HepG2 (cell line): Measurements from ENCODE around the gene NEMF. TPM values are rescaled to one million over a fixed set of nuclear protein-coding genes. Genes with fewer than 3 reads are reported as not detected.

Experiments used
- CENPT ChIP-seq: sonication (generic); formaldehyde crosslinking; IDR thresholded peaks from 2 replicates; pipeline ENCODE4 v1.8.0; 2022; ENCODE audit warnings: low read depth, mild to moderate bottlenecking, moderate library complexity, missing genetic modification reagents
- EED ChIP-seq: sonication (generic); formaldehyde crosslinking; IDR thresholded peaks from 2 replicates; pipeline ENCODE4 v1.5.0; 2020; ENCODE audit warnings: mild to moderate bottlenecking, missing genetic modification reagents
- GABPA ChIP-seq, 2 experiments: IDR thresholded peaks; 2 replicates each; pipeline ENCODE4 v1.6.1; 2011 to 2016; ENCODE audit warnings: low read depth in 2 of 2, low read length in 1 of 2, missing biosample characterization in 1 of 2, missing genetic modification characterization in 1 of 2
- HNRNPH1 ChIP-seq: fragments of 200-400 bp; formaldehyde crosslinking; optimal IDR thresholded peaks from 2 replicates; pipeline ENCODE3; 2017; ENCODE audit warnings: mild to moderate bottlenecking, low read depth, low read length
- KAT8 ChIP-seq: IDR thresholded peaks from 2 replicates; pipeline ENCODE4 v1.6.1; 2016; ENCODE audit warnings: missing genetic modification reagents, missing compliant biosample characterization
- MAZ ChIP-seq, 2 experiments: sonication (generic) in 1 of 2; formaldehyde crosslinking in 1 of 2; IDR thresholded peaks; 2 replicates each; pipeline versions ENCODE4 v1.5.0 to v1.6.1; 2012 to 2020; ENCODE audit warnings: low read depth in 2 of 2, mild to moderate bottlenecking in 2 of 2, borderline replicate concordance in 1 of 2, improper control_type of control experiment in 1 of 2, low read length in 1 of 2, missing genetic modification reagents in 1 of 2, moderate library complexity in 1 of 2
- NCOA5 ChIP-seq: sonication (generic); formaldehyde crosslinking; IDR thresholded peaks from 2 replicates; pipeline ENCODE4 v1.4.0; 2020; ENCODE audit warnings: missing genetic modification reagents
- NONO ChIP-seq, 2 experiments: fragments of 450-650 bp in 1 of 2; sonication (generic) in 1 of 2; formaldehyde crosslinking in 1 of 2; IDR thresholded peaks in 1 of 2; conservative IDR thresholded peaks in 1 of 2; 2 replicates each; pipeline versions ENCODE4 v1.6.1 to v1.8.0; 2017 to 2022; ENCODE audit warnings: mild to moderate bottlenecking in 1 of 2, missing genetic modification reagents in 1 of 2, moderate library complexity in 1 of 2
- NRL ChIP-seq: sonication (generic); formaldehyde crosslinking; IDR thresholded peaks from 2 replicates; pipeline ENCODE4 v1.5.0; 2020; ENCODE audit warnings: missing genetic modification reagents, mild to moderate bottlenecking, moderate library complexity, borderline replicate concordance
- POLR2AphosphoS5 ChIP-seq: IDR thresholded peaks from 2 replicates; pipeline ENCODE4 v1.6.1; 2012; ENCODE audit warnings: low read depth, low read length
- SIN3B ChIP-seq: fragments of 150-350 bp; IDR thresholded peaks from 2 replicates; pipeline ENCODE4 v1.6.1; 2014; ENCODE audit warnings: low read length
- ZNF160 ChIP-seq: sonication (generic); formaldehyde crosslinking; IDR thresholded peaks from 2 replicates; pipeline ENCODE4 v1.8.0; 2022; ENCODE audit warnings: mild to moderate bottlenecking, inconsistent platforms, missing genetic modification reagents
- ZNF775 ChIP-seq: sonication (generic); formaldehyde crosslinking; IDR thresholded peaks from 2 replicates; pipeline ENCODE4 v1.4.0; 2020; ENCODE audit warnings: missing genetic modification reagents, mild to moderate bottlenecking, moderate library complexity, borderline replicate concordance
- ZZZ3 ChIP-seq: sonication (generic); formaldehyde crosslinking; IDR thresholded peaks from 2 replicates; pipeline ENCODE4 v1.4.0; 2020; ENCODE audit warnings: missing genetic modification reagents, mild to moderate bottlenecking, borderline replicate concordance
- polyA plus RNA-seq, 8 experiments: library from polyadenylated mRNA; depleted of rRNA in 3 of 8; stranded (reverse) in 7 of 8; unstranded in 1 of 8; fragments of >200 nt; fragmentation: Illumina TruSeq in 4 of 8; extraction: Trizol in 4 of 8; gene quantifications; 2 replicates each; pipeline versions ENCODE4 v1.2.1 to v1.2.3, GENCODE V29; 2011 to 2016; ENCODE audit warnings: low read depth in 4 of 8, missing spikeins in 1 of 8, mixed read lengths in 1 of 8; ENCODE audit not compliant: insufficient read depth in 1 of 8
- total RNA-seq, 5 experiments: library from RNA; depleted of rRNA; stranded (reverse); fragments of >200 nt; fragmentation: Illumina TruSeq; extraction: Trizol; gene quantifications; 2 replicates each; pipeline ENCODE4 v1.2.3, GENCODE V29; 2016; ENCODE audit warnings: low read depth in 1 of 5
- TF ChIP-seq, protein P1 (sequence below): sonication (generic); formaldehyde crosslinking; IDR thresholded peaks from 2 replicates; pipeline ENCODE4 v1.5.0; 2020; ENCODE audit warnings: mild to moderate bottlenecking, low read depth, missing genetic modification reagents, borderline replicate concordance
- TF ChIP-seq, protein P2 (sequence below): fragments of 450-650 bp; IDR thresholded peaks from 2 replicates; pipeline ENCODE4 v1.6.1; 2016
- TF ChIP-seq, protein P3 (sequence below), 2 experiments: sonication (generic) in 1 of 2; formaldehyde crosslinking in 1 of 2; IDR thresholded peaks; 2 replicates each; pipeline versions ENCODE4 v1.4.0 to v1.6.1; 2018 to 2020; ENCODE audit warnings: missing genetic modification reagents in 2 of 2, borderline replicate concordance in 1 of 2, low read depth in 1 of 2, mild to moderate bottlenecking in 1 of 2, missing biosample characterization in 1 of 2
- TF ChIP-seq, protein P4 (sequence below): IDR thresholded peaks from 2 replicates; pipeline ENCODE4 v1.6.1; 2016; ENCODE audit warnings: missing biosample characterization, missing genetic modification reagents, low read depth
- TF ChIP-seq, protein P5 (sequence below): sonication (generic); formaldehyde crosslinking; IDR thresholded peaks from 2 replicates; pipeline ENCODE4 v1.4.0; 2020; ENCODE audit warnings: missing genetic modification reagents, mild to moderate bottlenecking, borderline replicate concordance

The NEMF gene
- total and polyA plus RNA-seq, 2 of the 13 experiments (the other 11 are each of a cell fraction or from before 2014, with no cell fraction given) = 21.3 to 57.9 TPM

DNA sequence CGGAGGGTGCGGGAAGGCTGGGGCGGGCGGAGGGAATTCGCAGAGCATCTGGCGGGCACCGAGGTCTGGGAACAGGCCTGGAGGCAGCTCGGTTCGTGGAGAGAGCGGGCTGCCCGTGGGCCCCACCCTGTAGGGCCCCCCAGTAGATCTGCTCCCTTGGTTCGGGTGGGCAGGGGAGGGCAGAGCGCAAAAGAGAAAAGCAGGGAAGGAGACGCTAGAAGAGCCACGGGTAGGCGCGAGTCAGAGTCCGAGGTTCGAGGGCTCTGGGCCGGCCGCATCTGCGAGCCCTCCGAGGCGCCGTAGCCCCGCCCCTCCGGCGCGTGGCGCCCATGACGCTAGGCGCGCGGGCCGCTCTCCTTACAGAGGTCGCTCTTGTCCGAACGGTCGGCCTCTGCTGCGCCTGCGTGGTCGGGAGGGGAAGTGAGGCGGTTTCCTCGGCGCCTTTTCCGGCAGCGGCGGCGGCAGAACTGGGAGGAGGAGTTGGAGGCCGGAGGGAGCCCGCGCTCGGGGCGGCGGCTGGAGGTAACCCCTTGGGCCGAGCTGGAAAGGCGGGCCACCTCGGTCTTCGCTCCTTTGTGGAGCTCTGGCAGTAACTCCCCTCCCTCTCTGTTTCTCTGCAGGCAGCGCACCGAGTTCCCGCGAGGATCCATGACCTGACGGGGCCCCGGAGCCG, 40.2 kb upstream of the NEMF start, which contains the start of gene ARF6 (continued):
- TF ChIP-seq, protein P1, sequence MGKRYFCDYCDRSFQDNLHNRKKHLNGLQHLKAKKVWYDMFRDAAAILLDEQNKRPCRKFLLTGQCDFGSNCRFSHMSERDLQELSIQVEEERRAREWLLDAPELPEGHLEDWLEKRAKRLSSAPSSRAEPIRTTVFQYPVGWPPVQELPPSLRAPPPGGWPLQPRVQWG (CRISPR knock-in tag) = no peak
- TF ChIP-seq MAZ (IDR thresholded peaks at IDR 0.05; ENCODE audit: borderline replicate concordance, low read depth, low read length) (no peak), MAZ (CRISPR knock-in tag; IDR thresholded peaks at IDR 0.05; ENCODE audit: low read depth) (peak; percentile 76), GABPA (IDR thresholded peaks at IDR 0.05; ENCODE audit: low read depth, low read length) (peak; percentile 71), GABPA (CRISPR knock-in tag; IDR thresholded peaks at IDR 0.05; ENCODE audit: low read depth) (peak; percentile 89), EED (no peak), POLR2AphosphoS5 (peak; percentile 84), ZNF775 (CRISPR knock-in tag) (0 out of 2 replicates have a peak, but pooled peaks have one; percentile 74), SIN3B (no peak), ZZZ3 (peak; percentile 95), CENPT (CRISPR knock-in tag) (no peak; the same call in 1 of the 2 replicates), NCOA5 (no peak), KAT8 (CRISPR knock-in tag) (peak; percentile 93), NRL (CRISPR knock-in tag) (peak; percentile 83), NONO (IDR thresholded peaks at IDR 0.05) (no peak), NONO (CRISPR knock-in tag; conservative IDR thresholded peaks at IDR 0.05) (peak; percentile 77; the same call in 1 of the 2 replicates), ZNF160 (CRISPR knock-in tag) (peak; percentile 29; the same call in 1 of the 2 replicates), HNRNPH1 (no peak)
- TF ChIP-seq, protein P2, sequence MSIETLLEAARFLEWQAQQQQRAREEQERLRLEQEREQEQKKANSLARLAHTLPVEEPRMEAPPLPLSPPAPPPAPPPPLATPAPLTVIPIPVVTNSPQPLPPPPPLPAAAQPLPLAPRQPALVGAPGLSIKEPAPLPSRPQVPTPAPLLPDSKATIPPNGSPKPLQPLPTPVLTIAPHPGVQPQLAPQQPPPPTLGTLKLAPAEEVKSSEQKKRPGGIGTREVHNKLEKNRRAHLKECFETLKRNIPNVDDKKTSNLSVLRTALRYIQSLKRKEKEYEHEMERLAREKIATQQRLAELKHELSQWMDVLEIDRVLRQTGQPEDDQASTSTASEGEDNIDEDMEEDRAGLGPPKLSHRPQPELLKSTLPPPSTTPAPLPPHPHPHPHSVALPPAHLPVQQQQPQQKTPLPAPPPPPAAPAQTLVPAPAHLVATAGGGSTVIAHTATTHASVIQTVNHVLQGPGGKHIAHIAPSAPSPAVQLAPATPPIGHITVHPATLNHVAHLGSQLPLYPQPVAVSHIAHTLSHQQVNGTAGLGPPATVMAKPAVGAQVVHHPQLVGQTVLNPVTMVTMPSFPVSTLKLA = peak; percentile 43
- TF ChIP-seq, protein P3, sequence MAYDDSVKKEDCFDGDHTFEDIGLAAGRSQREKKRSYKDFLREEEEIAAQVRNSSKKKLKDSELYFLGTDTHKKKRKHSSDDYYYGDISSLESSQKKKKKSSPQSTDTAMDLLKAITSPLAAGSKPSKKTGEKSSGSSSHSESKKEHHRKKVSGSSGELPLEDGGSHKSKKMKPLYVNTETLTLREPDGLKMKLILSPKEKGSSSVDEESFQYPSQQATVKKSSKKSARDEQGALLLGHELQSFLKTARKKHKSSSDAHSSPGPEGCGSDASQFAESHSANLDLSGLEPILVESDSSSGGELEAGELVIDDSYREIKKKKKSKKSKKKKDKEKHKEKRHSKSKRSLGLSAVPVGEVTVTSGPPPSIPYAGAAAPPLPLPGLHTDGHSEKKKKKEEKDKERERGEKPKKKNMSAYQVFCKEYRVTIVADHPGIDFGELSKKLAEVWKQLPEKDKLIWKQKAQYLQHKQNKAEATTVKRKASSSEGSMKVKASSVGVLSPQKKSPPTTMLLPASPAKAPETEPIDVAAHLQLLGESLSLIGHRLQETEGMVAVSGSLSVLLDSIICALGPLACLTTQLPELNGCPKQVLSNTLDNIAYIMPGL (CRISPR knock-in tag; IDR thresholded peaks at IDR 0.05; ENCODE audit: borderline replicate concordance in 1 of 2, low read depth in 1 of 2) = peak; percentile 42 to 93
- TF ChIP-seq, protein P4, sequence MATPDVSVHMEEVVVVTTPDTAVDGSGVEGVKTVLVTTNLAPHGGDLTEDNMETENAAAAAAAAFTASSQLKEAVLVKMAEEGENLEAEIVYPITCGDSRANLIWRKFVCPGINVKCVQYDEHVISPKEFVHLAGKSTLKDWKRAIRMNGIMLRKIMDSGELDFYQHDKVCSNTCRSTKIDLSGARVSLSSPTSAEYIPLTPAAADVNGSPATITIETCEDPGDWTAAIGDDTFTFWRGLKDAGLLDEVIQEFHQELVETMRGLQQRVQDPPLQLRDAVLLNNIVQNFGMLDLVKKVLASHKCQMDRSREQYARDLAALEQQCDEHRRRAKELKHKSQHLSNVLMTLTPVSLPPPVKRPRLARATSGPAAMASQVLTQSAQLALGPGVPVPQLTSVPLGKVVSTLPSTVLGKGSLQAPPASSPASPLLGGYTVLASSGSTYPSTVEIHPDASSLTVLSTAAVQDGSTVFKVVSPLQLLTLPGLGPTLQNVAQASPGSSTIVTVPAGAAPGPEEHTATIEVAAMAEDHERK (CRISPR knock-in tag) = peak; percentile 71
- TF ChIP-seq, protein P5, sequence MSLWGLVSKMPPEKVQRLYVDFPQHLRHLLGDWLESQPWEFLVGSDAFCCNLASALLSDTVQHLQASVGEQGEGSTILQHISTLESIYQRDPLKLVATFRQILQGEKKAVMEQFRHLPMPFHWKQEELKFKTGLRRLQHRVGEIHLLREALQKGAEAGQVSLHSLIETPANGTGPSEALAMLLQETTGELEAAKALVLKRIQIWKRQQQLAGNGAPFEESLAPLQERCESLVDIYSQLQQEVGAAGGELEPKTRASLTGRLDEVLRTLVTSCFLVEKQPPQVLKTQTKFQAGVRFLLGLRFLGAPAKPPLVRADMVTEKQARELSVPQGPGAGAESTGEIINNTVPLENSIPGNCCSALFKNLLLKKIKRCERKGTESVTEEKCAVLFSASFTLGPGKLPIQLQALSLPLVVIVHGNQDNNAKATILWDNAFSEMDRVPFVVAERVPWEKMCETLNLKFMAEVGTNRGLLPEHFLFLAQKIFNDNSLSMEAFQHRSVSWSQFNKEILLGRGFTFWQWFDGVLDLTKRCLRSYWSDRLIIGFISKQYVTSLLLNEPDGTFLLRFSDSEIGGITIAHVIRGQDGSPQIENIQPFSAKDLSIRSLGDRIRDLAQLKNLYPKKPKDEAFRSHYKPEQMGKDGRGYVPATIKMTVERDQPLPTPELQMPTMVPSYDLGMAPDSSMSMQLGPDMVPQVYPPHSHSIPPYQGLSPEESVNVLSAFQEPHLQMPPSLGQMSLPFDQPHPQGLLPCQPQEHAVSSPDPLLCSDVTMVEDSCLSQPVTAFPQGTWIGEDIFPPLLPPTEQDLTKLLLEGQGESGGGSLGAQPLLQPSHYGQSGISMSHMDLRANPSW (CRISPR knock-in tag) = peak; percentile 73
